GM10248 (cell line): ENCODE measurements around the gene SPAG16.

Source experiments
- CTCF ChIA-PET: fragments of 300-600 bp; sonication (Branson Sonifier 250); formaldehyde crosslinking; extraction: SDS; loops from one replicate; lab custom pipeline; 2021; ENCODE audit warnings: antibody characterized with exemption; lab: Yijun Ruan, JAX
- POLR2A ChIA-PET: fragments of 350-650 bp; sonication (Branson Sonifier 250); formaldehyde crosslinking; extraction: SDS; loops from one replicate; lab custom pipeline; 2020; ENCODE audit warnings: antibody characterized with exemption; lab: Yijun Ruan, JAX
- DNase-seq: peaks from one replicate; pipeline ENCODE4 v3.0.0; 2012; ENCODE audit errors: extremely low spot score
- TF ChIP-seq, protein P1 (sequence below): IDR thresholded peaks from 2 replicates; pipeline ENCODE4 v1.5.1; 2012; ENCODE audit warnings: mild to moderate bottlenecking, low read depth; ENCODE audit errors: extremely low read depth, missing control alignments, control extremely low read depth

SPAG16 gene

DNA sequence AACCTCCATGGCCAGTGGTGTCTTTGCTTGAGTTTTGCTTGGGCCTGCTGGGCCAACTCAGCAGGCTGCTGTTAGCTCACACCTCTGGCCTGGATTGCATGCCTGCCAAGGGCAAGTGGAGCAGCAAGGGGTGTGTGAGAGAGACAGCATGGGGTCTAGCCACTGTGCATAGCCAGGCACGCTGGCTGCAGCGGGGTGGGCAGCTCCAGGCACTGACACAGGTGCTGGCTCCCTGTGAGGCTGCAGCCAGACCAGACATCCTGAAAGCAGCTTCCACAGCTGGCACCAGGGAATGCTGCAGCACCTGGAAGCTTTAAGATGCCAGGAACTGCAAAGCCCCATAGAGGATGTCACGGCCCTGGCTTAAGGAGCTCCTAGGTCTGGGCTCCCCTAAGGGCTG, 750.2 kb downstream of the SPAG16 start:
- CTCF ChIA-PET = interaction anchor here (0.9 kb wide), 1 partner anchor 16 kb away, joined by 3 read pairs; no protein-coding TSS in a partner anchor

DNA sequence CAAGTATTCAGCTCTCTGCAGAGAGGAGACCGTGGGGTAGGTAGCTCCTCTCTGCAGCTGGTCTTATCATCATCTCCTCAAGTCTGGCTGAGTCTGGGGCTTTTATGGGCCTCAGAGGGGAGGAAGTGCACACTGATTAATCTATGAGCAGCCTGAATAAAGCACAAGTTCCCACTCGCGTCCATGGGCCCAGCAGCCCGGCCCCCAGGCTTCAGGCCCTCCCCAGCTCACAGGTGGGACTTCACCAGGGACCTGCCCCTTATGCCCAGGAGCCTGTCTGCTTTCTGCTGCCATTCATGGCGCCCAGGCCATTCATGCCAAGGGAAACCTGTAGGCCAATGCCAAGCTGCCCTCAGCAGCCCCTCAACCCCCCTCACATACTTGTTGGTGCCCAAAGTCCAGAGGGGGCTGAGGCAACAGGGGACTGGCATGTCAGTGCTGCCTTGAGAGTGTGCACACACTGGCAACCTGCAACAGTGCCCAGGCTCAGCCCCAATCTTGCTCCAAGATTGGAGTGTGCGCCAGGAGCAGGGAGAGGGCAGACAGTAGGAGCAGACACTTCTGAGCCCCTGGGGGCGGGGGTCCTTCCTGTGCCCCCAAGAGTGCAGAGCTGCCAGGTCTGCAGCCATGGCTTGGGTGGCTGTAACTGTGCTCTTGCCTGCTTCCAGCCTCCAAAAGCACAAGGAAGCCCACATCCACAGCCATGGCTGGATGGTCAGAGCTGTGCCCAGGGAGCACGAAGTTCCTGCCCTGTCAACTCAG, 751.0 kb downstream of the SPAG16 start:
- CTCF ChIA-PET = interaction anchor here (0.9 kb wide), 1 partner anchor 17 kb away, joined by 3 read pairs; no protein-coding TSS in a partner anchor
- DNase-seq = no peak
- TF ChIP-seq, protein P1, sequence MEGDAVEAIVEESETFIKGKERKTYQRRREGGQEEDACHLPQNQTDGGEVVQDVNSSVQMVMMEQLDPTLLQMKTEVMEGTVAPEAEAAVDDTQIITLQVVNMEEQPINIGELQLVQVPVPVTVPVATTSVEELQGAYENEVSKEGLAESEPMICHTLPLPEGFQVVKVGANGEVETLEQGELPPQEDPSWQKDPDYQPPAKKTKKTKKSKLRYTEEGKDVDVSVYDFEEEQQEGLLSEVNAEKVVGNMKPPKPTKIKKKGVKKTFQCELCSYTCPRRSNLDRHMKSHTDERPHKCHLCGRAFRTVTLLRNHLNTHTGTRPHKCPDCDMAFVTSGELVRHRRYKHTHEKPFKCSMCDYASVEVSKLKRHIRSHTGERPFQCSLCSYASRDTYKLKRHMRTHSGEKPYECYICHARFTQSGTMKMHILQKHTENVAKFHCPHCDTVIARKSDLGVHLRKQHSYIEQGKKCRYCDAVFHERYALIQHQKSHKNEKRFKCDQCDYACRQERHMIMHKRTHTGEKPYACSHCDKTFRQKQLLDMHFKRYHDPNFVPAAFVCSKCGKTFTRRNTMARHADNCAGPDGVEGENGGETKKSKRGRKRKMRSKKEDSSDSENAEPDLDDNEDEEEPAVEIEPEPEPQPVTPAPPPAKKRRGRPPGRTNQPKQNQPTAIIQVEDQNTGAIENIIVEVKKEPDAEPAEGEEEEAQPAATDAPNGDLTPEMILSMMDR = no peak
- POLR2A ChIA-PET = no interaction called here

More for the DNA sequence above, 750.2 kb downstream of the SPAG16 start:
- POLR2A ChIA-PET = no interaction called here
- TF ChIP-seq, protein P1 = no peak
- no peak for DNase-seq

DNA sequence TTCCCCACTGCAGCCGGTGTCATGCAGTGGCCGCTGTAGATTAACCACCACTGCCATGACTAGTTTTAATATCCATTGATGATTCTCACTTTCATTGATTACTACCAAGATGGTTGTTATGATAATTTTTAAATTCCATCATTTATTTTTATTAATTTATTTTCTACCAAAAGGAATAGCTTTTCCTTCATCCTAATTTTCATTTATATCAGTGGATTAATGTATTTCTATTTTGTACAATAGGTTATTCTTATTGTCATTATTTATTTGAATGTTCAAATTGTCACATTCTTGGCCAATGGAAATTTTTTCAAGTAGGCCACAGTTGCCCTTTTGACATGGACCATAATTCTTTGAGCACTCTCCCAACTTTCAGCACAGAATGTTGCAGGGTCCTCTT, 751.7 kb downstream of the SPAG16 start:
- DNase-seq = no peak
- ChIA-PET CTCF (interaction anchor here (1.2 kb wide), 1 partner anchor 12 kb away, joined by 6 read pairs; no protein-coding TSS in a partner anchor), POLR2A (no interaction called here)
- TF ChIP-seq, protein P1 = no peak

DNA sequence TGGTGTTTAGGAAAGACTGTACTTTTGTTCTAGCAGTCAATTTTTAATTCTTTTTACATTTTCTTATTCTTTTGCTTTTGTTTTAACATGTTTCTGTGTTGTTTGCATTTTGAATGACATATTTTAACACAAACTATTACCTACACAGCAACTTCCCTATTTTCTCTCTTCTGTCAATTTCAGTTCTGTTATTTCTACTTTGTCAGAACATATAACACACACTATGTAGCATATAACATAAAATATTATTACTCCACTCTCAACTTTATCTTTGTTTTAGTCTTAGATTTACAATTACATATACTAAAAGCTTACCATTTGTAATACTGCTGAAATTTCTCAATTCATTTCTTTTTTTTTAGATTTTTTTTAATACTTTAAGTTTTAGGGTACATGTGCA, 753.9 kb downstream of the SPAG16 start:
- CTCF ChIA-PET = no interaction called here
- TF ChIP-seq, protein P1 = no peak
- POLR2A ChIA-PET = no interaction called here
- DNase-seq = no peak

DNA sequence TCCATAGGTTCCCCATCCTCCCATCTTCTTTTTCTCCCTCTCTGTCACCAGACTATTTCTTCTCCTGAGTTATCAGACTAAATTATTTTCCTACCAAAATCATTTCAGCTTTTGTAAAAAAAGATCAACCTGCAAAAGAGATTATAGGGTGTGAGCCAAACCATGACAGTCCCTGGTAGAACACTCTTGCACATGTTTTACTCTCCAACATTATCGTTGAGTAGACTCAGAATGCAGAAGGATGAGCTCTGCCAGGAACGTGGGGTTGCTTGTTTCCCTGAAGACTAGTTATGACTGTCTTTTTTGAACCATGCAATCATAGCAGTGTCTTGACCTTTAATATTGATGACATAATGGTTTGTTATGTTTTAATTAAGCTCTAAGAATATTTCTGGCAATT, 766.5 kb downstream of the SPAG16 start:
- TF ChIP-seq, protein P1 = no peak
- no peak for DNase-seq
- ChIA-PET POLR2A (no interaction called here), CTCF (interaction anchor here (1.3 to 2.5 kb wide), 2 partner anchors 8 to 18 kb away, joined by 3 to 8 read pairs; no protein-coding TSS in a partner anchor)

DNA sequence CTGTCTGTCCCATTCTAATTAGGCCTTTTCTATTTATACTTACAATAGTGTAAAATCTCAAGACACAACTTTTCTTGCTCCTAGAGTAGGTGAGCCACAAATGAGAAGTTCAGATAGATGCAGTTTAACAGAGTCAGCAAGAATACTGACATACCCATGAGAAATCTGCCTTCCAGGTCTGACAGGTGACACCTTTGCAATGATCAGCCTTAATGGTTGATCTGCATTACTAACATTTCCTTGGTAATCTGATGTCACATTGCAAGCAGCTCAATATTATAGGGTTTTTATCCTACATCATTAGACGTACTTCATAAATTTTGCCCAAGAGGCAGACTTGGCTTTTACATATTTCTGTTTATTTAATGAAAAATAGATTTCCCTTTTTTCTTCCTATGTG, 767.3 kb downstream of the SPAG16 start:
- ChIA-PET POLR2A (no interaction called here), CTCF (interaction anchor here (0.9 to 2.4 kb wide), 3 partner anchors 9 to 20 kb away, joined by 3 to 7 read pairs (median 3); no protein-coding TSS in a partner anchor)
- DNase-seq = no peak
- TF ChIP-seq, protein P1 = no peak
